Fibroblast of the aortic adventitia (primary cell): ENCODE measurements around the gene ITPRIP. TPM values are rescaled to one million over a fixed set of nuclear protein-coding genes. Genes with fewer than 3 reads are reported as not detected.

Experiments used
- DNase-seq: peaks from one replicate; pipeline ENCODE4 v3.0.0-alpha.2; 2010; ENCODE audit warnings: low read depth
- H3K4me3 ChIP-seq: 2 replicates; pipeline ENCODE4 v1.5.1; 2011; ENCODE audit warnings: low read depth, mild to moderate bottlenecking, control low read depth, low read length, moderate library complexity
- total RNA-seq: library from RNA; depleted of rRNA; stranded (reverse); fragments of >200 nt; gene quantifications from 2 replicates; pipeline ENCODE4 v1.2.3, GENCODE V29; 2012; ENCODE audit warnings: low replicate concordance
- TF ChIP-seq, protein P1 (sequence below): IDR thresholded peaks from 2 replicates; pipeline ENCODE4 v1.5.1; 2011; ENCODE audit warnings: mild to moderate bottlenecking, low read length, control low read depth, inconsistent platforms; ENCODE audit not compliant: insufficient read depth

Gene ITPRIP
- total RNA-seq, 1 donor, result 15.7 TPM

GRCh38 chr10:104334965-104335650, 3.2 kb downstream of the ITPRIP start:
- peak overlapping the region; percentile 25 for H3K4me3 ChIP-seq
- DNase-seq, result no peak

DNA sequence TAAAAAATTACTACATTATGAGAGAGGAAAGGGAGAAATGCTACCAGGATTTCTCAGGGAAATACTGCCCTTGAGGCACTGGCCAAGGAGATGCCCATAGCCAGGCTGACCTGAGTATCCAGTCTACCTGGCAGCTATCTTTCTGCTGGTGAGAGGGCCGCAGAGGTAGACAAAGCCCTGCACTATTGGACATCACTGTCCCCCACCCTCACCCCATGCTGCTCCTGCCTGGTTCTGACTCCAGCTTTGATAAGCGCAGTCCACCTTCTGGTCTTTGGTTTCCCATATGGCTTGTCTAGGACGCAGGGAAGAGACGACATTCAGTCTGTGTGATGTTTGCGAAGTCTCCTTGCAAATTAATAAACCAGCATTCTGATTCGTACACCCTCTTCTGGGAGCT, 3.7 kb downstream of the ITPRIP start:
- H3K4me3 ChIP-seq, result no peak overlapping the region
- TF ChIP-seq, protein P1, sequence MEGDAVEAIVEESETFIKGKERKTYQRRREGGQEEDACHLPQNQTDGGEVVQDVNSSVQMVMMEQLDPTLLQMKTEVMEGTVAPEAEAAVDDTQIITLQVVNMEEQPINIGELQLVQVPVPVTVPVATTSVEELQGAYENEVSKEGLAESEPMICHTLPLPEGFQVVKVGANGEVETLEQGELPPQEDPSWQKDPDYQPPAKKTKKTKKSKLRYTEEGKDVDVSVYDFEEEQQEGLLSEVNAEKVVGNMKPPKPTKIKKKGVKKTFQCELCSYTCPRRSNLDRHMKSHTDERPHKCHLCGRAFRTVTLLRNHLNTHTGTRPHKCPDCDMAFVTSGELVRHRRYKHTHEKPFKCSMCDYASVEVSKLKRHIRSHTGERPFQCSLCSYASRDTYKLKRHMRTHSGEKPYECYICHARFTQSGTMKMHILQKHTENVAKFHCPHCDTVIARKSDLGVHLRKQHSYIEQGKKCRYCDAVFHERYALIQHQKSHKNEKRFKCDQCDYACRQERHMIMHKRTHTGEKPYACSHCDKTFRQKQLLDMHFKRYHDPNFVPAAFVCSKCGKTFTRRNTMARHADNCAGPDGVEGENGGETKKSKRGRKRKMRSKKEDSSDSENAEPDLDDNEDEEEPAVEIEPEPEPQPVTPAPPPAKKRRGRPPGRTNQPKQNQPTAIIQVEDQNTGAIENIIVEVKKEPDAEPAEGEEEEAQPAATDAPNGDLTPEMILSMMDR, result no peak
- DNase-seq, result no peak

More at GRCh38 chr10:104334965-104335650, 3.2 kb downstream of the ITPRIP start:
- TF ChIP-seq, protein P1, result no peak

- no peak for DNase-seq
- TF ChIP-seq, protein P1, result no peak
- H3K4me3 ChIP-seq, result no peak overlapping the region
Measured at GRCh38 chr10:104333728-104334373, 4.4 kb downstream of the ITPRIP start.

DNA sequence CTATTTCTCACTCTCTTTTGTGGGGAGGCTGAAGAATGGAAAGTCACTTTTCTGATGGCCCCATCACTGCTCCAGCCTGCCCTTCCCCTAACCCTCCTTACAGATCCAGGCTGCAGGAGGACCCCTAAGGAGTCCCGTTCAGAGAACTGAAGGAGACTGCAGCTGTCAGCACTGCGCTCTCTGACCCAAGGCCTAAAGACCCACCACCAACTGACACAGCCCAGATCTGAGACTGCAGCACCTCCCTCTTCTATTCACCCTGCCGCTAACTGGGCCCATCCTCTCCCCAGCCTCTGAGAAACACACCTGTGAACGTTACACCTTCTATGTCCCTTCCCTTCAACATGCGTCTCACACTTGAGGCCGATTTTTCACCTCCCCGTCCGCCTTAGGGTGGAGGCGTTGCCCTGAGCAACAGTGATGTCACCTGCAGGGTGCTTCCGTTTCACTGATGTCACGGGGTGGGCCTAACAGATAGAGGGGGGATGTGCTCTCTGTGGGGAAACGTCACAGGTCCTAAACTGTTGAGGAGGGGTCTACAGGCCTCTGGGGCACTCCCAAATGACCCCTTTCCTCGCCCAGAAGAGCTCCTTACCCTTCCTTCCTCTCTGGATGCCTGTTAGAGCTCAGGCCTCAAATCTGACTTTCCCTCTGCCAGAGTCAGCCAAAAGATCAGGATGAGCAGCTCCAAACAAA, 5.1 kb downstream of the ITPRIP start:
- TF ChIP-seq, protein P1, result no peak
- no peak for DNase-seq
- H3K4me3 ChIP-seq, result no peak overlapping the region

GRCh38 chr10:104332243-104333031, 5.8 kb downstream of the ITPRIP start:
- no peak for DNase-seq
- no peak overlapping the region for H3K4me3 ChIP-seq
- TF ChIP-seq, protein P1, result no peak

DNA sequence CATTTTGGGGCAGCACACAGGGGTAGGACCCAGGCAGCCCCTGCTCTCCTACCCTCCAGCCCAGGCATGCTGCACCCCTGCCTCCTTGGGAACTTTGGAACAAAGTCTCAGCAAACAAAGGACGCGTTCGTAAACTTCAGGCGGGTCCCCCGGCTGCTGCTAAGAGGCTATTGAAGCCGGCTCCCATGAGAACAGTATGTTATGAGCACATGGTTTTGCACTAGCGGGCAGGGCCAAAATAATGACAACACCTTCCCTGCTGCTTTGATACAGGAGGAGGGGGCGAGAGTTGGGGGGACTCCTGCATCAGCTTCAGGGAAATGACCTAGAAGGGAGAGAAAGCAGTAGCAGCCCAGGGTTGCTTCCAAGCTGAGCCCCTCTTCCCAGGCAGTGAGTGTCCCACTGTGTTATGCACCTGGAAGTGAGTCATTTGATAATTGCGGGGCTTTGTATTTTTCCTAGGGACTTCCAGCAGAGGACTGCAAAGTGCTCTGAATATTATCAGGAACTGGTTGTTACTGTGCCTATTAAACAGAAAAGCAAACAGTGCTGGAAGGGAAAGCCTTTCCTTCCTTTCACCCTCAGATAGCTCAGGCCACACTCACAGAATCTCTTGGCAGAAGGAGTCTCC, 6.9 kb downstream of the ITPRIP start:
- peak; percentile 72 for DNase-seq
- H3K4me3 ChIP-seq, result peak overlapping the region; percentile 25
- TF ChIP-seq, protein P1, result no peak
